IPS-18a (cell line): ENCODE measurements around the gene PDP2.
"Not testable (repeated sequence)": the region's sequence is repeated elsewhere in the genome, so short reads cannot be mapped to it uniquely, and the experiment has no call there.

Experiments
- H3K27ac ChIP-seq: one replicate; pipeline ENCODE4 v1.5.1; 2013; ENCODE audit warnings: low read length
- H3K27me3 ChIP-seq: one replicate; pipeline ENCODE4 v1.6.1; 2013; ENCODE audit warnings: mild to moderate bottlenecking, low read length; ENCODE audit not compliant: control insufficient read depth, insufficient read depth
- H3K36me3 ChIP-seq: one replicate; pipeline ENCODE4 v1.6.1; 2013; ENCODE audit warnings: low read depth, low read length; ENCODE audit not compliant: control insufficient read depth
- H3K4me1 ChIP-seq: one replicate; pipeline ENCODE4 v1.6.1; 2013; ENCODE audit warnings: low read depth, low read length; ENCODE audit not compliant: control insufficient read depth
- H3K4me3 ChIP-seq: one replicate; pipeline ENCODE4 v1.5.1; 2013; ENCODE audit warnings: low read length
- H3K9ac ChIP-seq: one replicate; pipeline ENCODE4 v1.6.1; 2013; ENCODE audit warnings: mild to moderate bottlenecking, low read length, moderate library complexity
- H3K9me3 ChIP-seq: one replicate; pipeline ENCODE4 v1.6.1; 2013; ENCODE audit warnings: low read depth, low read length; ENCODE audit not compliant: control insufficient read depth

Gene PDP2

GRCh38 chr16:66889622-66890021 lies 9.3 kb downstream of the PDP2 start:
- H3K27me3 ChIP-seq, result no peaks in the 10 kb centered on the region
- H3K9ac ChIP-seq, result no peak overlapping the region
- no peaks in the 10 kb centered on the region for H3K4me1 ChIP-seq
- peaks cover 32% of the 10 kb centered on the region for H3K36me3 ChIP-seq
- no peaks in the 10 kb centered on the region for H3K9me3 ChIP-seq
- H3K27ac ChIP-seq, result no peak overlapping the region
- no peak overlapping the region for H3K4me3 ChIP-seq

GRCh38 chr16:66890799-66891198 lies 10.5 kb downstream of the PDP2 start:
- H3K9me3 ChIP-seq, result no peaks in the 10 kb centered on the region
- no peaks in the 10 kb centered on the region for H3K4me1 ChIP-seq
- no peak overlapping the region for H3K27ac ChIP-seq
- H3K4me3 ChIP-seq, result no peak overlapping the region
- peaks cover 20% of the 10 kb centered on the region for H3K36me3 ChIP-seq
- no peaks in the 10 kb centered on the region for H3K27me3 ChIP-seq
- no peak overlapping the region for H3K9ac ChIP-seq

- H3K4me3 ChIP-seq, result no peak overlapping the region
- H3K4me1 ChIP-seq, result no peaks in the 10 kb centered on the region
- H3K9me3 ChIP-seq, result no peaks in the 10 kb centered on the region
- H3K36me3 ChIP-seq, result peaks cover 14% of the 10 kb centered on the region
- H3K27ac ChIP-seq, result no peak overlapping the region
- no peak overlapping the region for H3K9ac ChIP-seq
- no peaks in the 10 kb centered on the region for H3K27me3 ChIP-seq
These were observed 11.0 kb downstream of the PDP2 start for GRCh38 chr16:66891360-66891759.

GRCh38 chr16:66891797-66892196 lies 11.5 kb downstream of the PDP2 start:
- H3K27me3 ChIP-seq, result no peaks in the 10 kb centered on the region
- H3K27ac ChIP-seq, result no peak overlapping the region
- no peak overlapping the region for H3K4me3 ChIP-seq
- H3K9me3 ChIP-seq, result no peaks in the 10 kb centered on the region
- peaks cover 10% of the 10 kb centered on the region for H3K36me3 ChIP-seq
- H3K9ac ChIP-seq, result no peak overlapping the region
- no peaks in the 10 kb centered on the region for H3K4me1 ChIP-seq

GRCh38 chr16:66894055-66894454 lies 13.7 kb downstream of the PDP2 start:
- Histone ChIP-seq H3K36me3 (peaks cover 4% of the 10 kb centered on the region), H3K27me3 (no peaks in the 10 kb centered on the region), H3K27ac (no peak overlapping the region), H3K9me3 (no peaks in the 10 kb centered on the region), H3K4me3 (no peak overlapping the region), H3K4me1 (no peaks in the 10 kb centered on the region), H3K9ac (no peak overlapping the region)

GRCh38 chr16:66894948-66895688 lies 14.8 kb downstream of the PDP2 start:
- no peak overlapping the region for H3K9ac ChIP-seq

GRCh38 chr16:66895689-66895979 lies 15.3 kb downstream of the PDP2 start:
- no peaks in the 10 kb centered on the region for H3K4me1 ChIP-seq
- H3K27ac ChIP-seq, result no peak overlapping the region
- peaks cover 4% of the 10 kb centered on the region for H3K36me3 ChIP-seq
- no peak overlapping the region for H3K4me3 ChIP-seq
- no peaks in the 10 kb centered on the region for H3K27me3 ChIP-seq
- H3K9ac ChIP-seq, result no peak overlapping the region
- H3K9me3 ChIP-seq, result no peaks in the 10 kb centered on the region

More at GRCh38 chr16:66894948-66895688, 14.8 kb downstream of the PDP2 start:
- H3K27me3 ChIP-seq, result no peaks in the 10 kb centered on the region
- no peaks in the 10 kb centered on the region for H3K4me1 ChIP-seq
- H3K9me3 ChIP-seq, result no peaks in the 10 kb centered on the region
- H3K4me3 ChIP-seq, result no peak overlapping the region
- H3K27ac ChIP-seq, result no peak overlapping the region
- peaks cover 4% of the 10 kb centered on the region for H3K36me3 ChIP-seq

- H3K9me3 ChIP-seq, result no peaks in the 10 kb centered on the region
- H3K4me3 ChIP-seq, result no peak overlapping the region
- H3K36me3 ChIP-seq, result peaks cover 4% of the 10 kb centered on the region
- no peaks in the 10 kb centered on the region for H3K4me1 ChIP-seq
- no peak overlapping the region for H3K9ac ChIP-seq
- no peaks in the 10 kb centered on the region for H3K27me3 ChIP-seq
- H3K27ac ChIP-seq, result no peak overlapping the region
These were observed 15.7 kb downstream of the PDP2 start for GRCh38 chr16:66895999-66896398.

- not testable (repeated sequence) for H3K27me3 ChIP-seq, H3K4me3 ChIP-seq, H3K9ac ChIP-seq, H3K4me1 ChIP-seq, H3K27ac ChIP-seq, H3K9me3 ChIP-seq, H3K36me3 ChIP-seq
These were observed 16.4 kb downstream of the PDP2 start for GRCh38 chr16:66896682-66897081.

GRCh38 chr16:66898207-66898606 lies 17.9 kb downstream of the PDP2 start:
- H3K4me3 ChIP-seq, result no peak overlapping the region
- H3K9me3 ChIP-seq, result no peaks in the 10 kb centered on the region
- no peaks in the 10 kb centered on the region for H3K27me3 ChIP-seq
- no peak overlapping the region for H3K27ac ChIP-seq
- no peaks in the 10 kb centered on the region for H3K36me3 ChIP-seq
- no peaks in the 10 kb centered on the region for H3K4me1 ChIP-seq
- H3K9ac ChIP-seq, result no peak overlapping the region

GRCh38 chr16:66898933-66899309 lies 18.6 kb downstream of the PDP2 start:
- no peaks in the 10 kb centered on the region for H3K9me3 ChIP-seq
- H3K36me3 ChIP-seq, result no peaks in the 10 kb centered on the region
- H3K27ac ChIP-seq, result no peak overlapping the region
- no peaks in the 10 kb centered on the region for H3K4me1 ChIP-seq
- no peak overlapping the region for H3K4me3 ChIP-seq
- no peak overlapping the region for H3K9ac ChIP-seq
- H3K27me3 ChIP-seq, result no peaks in the 10 kb centered on the region

- Histone ChIP-seq H3K9ac (no peak overlapping the region), H3K9me3 (no peaks in the 10 kb centered on the region), H3K36me3 (no peaks in the 10 kb centered on the region), H3K27ac (no peak overlapping the region), H3K27me3 (no peaks in the 10 kb centered on the region), H3K4me1 (no peaks in the 10 kb centered on the region), H3K4me3 (no peak overlapping the region)
These were observed 19.1 kb downstream of the PDP2 start for GRCh38 chr16:66899310-66899944.
